GM12878 (cell line): ENCODE results near the gene BMP7. TPM values are rescaled to one million over a fixed set of nuclear protein-coding genes. Genes with fewer than 3 reads are reported as not detected.

Experiments used
- ATAC-seq: fragments of 200-7000 bp; cut with Tn5 transposase; 3 replicates; pipeline ENCODE4 v1.9.1; 2020; ENCODE audit warnings: mild to moderate bottlenecking, moderate library complexity
- BruUV-seq: library from RNA; stranded (reverse); fragments of 400-500 nt; replicated peaks from 2 replicates; lab custom pipeline; 2021; lab: Mats Ljungman, UMichigan
- CTCF ChIA-PET: fragments of 300-600 bp; sonication (Branson Sonifier 250); formaldehyde crosslinking; extraction: SDS; loops from one replicate; lab custom pipeline; 2021; ENCODE audit warnings: inconsistent platforms; lab: Yijun Ruan, JAX
- POLR2A ChIA-PET: fragments of 350-600 bp; formaldehyde crosslinking; extraction: SDS; loops from one replicate; lab custom pipeline; 2021; ENCODE audit warnings: inconsistent platforms; lab: Charles Lee
- RAD21 ChIA-PET: fragments of 300-600 bp; sonication (Branson Sonifier 250); formaldehyde crosslinking; loops from one replicate; lab custom pipeline; 2023; ENCODE audit warnings: antibody characterized with exemption; ENCODE audit not compliant: unreplicated experiment; lab: Charles Lee
- SMC1A ChIA-PET: fragments of 300-600 bp; sonication (Branson Sonifier 250); formaldehyde crosslinking; loops from one replicate; lab custom pipeline; 2023; ENCODE audit not compliant: unreplicated experiment, uncharacterized antibody; lab: Charles Lee
- DNase-seq: peaks from one replicate; pipeline ENCODE4 v3.0.0-alpha.2; 2011; ENCODE audit warnings: low read depth, low spot score
- FAIRE-seq: peaks from 3 replicates; lab custom pipeline; 2011; peaks lifted over from hg19 to GRCh38; lab: Jason Lieb, UNC
- H2AFZ ChIP-seq: 2 replicates; pipeline ENCODE4 v1.6.0; 2011; ENCODE audit warnings: low read depth, low read length, control low read depth; ENCODE audit not compliant: control insufficient read depth
- H3K27ac ChIP-seq: 2 replicates; pipeline ENCODE4 v1.5.1; 2011; ENCODE audit warnings: control low read depth; ENCODE audit not compliant: control insufficient read depth, insufficient read depth
- H3K27me3 ChIP-seq, 2 experiments: replicated peaks in 1 of 2; 2 replicates each; pipeline versions ENCODE4 v1.6.0 to v1.6.1; 2011; ENCODE audit warnings: low read length in 1 of 2; ENCODE audit not compliant: control insufficient read depth in 2 of 2, insufficient read depth in 2 of 2
- H3K36me3 ChIP-seq, 2 experiments: 2 replicates each; pipeline ENCODE4 v1.5.1; 2011; ENCODE audit warnings: low read length in 1 of 2; ENCODE audit not compliant: control insufficient read depth in 2 of 2, insufficient read depth in 2 of 2
- H3K4me1 ChIP-seq: 2 replicates; pipeline ENCODE4 v1.6.1; 2011; ENCODE audit warnings: mild to moderate bottlenecking, low read length, moderate library complexity, mixed read lengths; ENCODE audit not compliant: control insufficient read depth, insufficient read depth
- H3K4me2 ChIP-seq: 2 replicates; pipeline ENCODE4 v1.6.0; 2011; ENCODE audit warnings: control low read depth; ENCODE audit not compliant: control insufficient read depth, insufficient read depth
- H3K4me3 ChIP-seq: fragments of 200-600 bp; sonication (generic); 2 replicates; pipeline ENCODE4 v1.5.1; 2016
- H3K79me2 ChIP-seq: 2 replicates; pipeline ENCODE4 v1.6.0; 2011; ENCODE audit warnings: low read length; ENCODE audit not compliant: control insufficient read depth, insufficient read depth
- H3K9ac ChIP-seq: 2 replicates; pipeline ENCODE4 v1.8.0; 2011; ENCODE audit warnings: low read length, control low read depth, mixed read lengths; ENCODE audit not compliant: control insufficient read depth, insufficient read depth
- H3K9me3 ChIP-seq: replicated peaks from 3 replicates; pipeline ENCODE4 v1.5.1; 2011; ENCODE audit warnings: mild to moderate bottlenecking, low read length; ENCODE audit not compliant: control insufficient read depth, insufficient read depth
- H4K20me1 ChIP-seq: 2 replicates; pipeline ENCODE4 v1.6.0; 2011; ENCODE audit not compliant: control insufficient read depth, insufficient read depth
- E2F8 ChIP-seq: fragments of 450-650 bp; IDR thresholded peaks from 2 replicates; pipeline ENCODE4 v1.6.1; 2018; ENCODE audit warnings: mild to moderate bottlenecking, low read depth, moderate library complexity; ENCODE audit not compliant: partially characterized antibody
- ETV6 ChIP-seq, 2 experiments: fragments of 450-650 bp in 1 of 2; IDR thresholded peaks in 1 of 2; conservative IDR thresholded peaks in 1 of 2; 2 replicates each; pipeline ENCODE4 v1.6.1; 2014; ENCODE audit warnings: antibody characterized with exemption in 1 of 2, borderline replicate concordance in 1 of 2, low read depth in 1 of 2, mild to moderate bottlenecking in 1 of 2, moderate library complexity in 1 of 2
- FOXK2 ChIP-seq: fragments of 450-650 bp; IDR thresholded peaks from 2 replicates; pipeline ENCODE4 v1.6.1; 2017; ENCODE audit warnings: mild to moderate bottlenecking, moderate library complexity
- WGBS: methylation state at CpG from one replicate; pipeline ENCODE4 v1.1.6; 2016; ENCODE audit warnings: low lambda C conversion rate; ENCODE audit not compliant: insufficient replicate concordance, insufficient coverage; ENCODE audit errors: missing lambda C conversion rate; 5-methylcytosine and 5-hydroxymethylcytosine counted together
- in situ Hi-C: fragments of 300-500 bp; cut with MboI; formaldehyde crosslinking; loops from 9 replicates; pipeline ENCODE4 v1.14.3; 2018; ENCODE audit warnings: mixed read lengths
- intact Hi-C: fragments of 100-400 bp; cut with micrococcal nuclease; formaldehyde crosslinking; loops from one replicate; pipeline ENCODE4 v1.14.2; 2022; ENCODE audit not compliant: unreplicated experiment
- polyA plus RNA-seq, 11 experiments: library from polyadenylated mRNA; depleted of rRNA in 4 of 11; unstranded in 6 of 11; stranded (reverse) in 5 of 11; fragments of >200 nt; fragmentation: Nextera tagmentation in 4 of 11; fragmentation: Illumina TruSeq in 1 of 11; extraction: Ambion mirVana in 4 of 11; extraction: Trizol in 1 of 11; gene quantifications; 1 replicate in 1 of 11; 2 replicates in 10 of 11; pipeline versions ENCODE4 v1.2.1 to v1.2.3, GENCODE V29; 2011 to 2016; ENCODE audit warnings: inconsistent platforms in 2 of 11, missing spikeins in 2 of 11, low read depth in 1 of 11
- total RNA-seq, 4 experiments: library from RNA; depleted of rRNA in 3 of 4; stranded (reverse); fragments of >200 nt in 3 of 4; fragmentation: Illumina TruSeq in 1 of 4; extraction: Trizol in 1 of 4; gene quantifications; 2 replicates each; pipeline versions ENCODE4 v1.2.1 to v1.2.3, GENCODE V29; 2013 to 2021

Gene BMP7
- total and polyA plus RNA-seq, 10 of the 15 experiments (the other 5 are each of a cell fraction or from before 2014, with no cell fraction given): 0.18 to 0.51 (median 0.28) TPM; not detected in 7

DNA sequence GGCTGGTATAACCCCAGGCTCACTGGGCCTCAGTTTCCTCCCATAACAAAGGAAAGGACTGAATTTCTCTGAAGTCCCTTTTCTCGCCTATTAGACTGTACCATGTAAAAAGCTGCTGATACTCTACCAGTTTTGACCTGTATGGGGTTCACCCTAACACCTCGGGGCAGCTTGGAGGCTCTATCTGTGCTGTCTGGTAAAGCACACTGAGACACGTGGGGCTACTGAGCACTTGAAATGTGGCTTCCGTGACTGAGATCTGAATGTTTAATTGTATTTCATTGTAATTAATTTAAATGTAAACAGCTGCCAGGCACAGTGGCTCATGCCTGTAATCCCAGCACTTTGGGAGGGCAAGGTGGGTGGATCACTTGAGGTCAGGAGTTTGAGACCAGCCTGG, 24.0 kb downstream of the BMP7 start (continued):
- TF ChIP-seq E2F8: no peak

DNA sequence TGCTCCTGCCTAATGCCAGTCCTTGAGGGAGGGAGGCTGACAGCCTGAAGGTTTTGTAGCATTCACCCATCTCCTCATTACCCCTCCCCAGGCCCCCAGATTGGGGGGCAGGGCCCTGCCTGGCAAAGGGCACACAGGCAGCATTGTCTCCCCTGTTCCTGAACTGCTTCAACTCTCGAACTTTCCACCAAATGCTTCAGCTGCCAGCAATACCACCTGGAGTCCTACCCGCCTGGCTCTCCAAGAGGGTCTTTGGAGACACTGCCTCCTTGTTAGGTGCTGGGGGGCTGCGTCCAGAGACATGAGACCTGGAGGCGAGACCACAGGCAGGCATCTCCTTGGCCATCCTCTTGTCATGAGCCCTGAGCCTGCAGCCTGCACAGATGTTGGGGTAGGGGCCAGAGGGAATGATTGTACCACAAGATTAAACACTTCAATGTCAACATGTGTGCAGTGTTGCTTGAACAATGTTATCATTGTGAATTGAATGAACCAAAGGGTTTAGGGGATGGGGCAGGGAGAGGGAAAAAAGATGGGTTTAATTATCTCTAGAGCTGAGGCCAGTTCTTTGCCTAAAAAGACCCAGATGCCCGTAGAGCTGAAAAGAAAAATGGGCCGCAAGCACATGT, 25.0 kb downstream of the BMP7 start:
- 8% methylated on average over 6 of the region's 6 CpGs for WGBS
- SMC1A ChIA-PET: no interaction called here
- ATAC-seq: no peak

More for the DNA sequence above, 25.0 kb downstream of the BMP7 start:
- intact Hi-C loops: no loop called here
- Histone ChIP-seq H3K4me3 (no peak overlapping the region), H4K20me1 (no peaks in the 10 kb centered on the region), H3K9ac (no peak overlapping the region), H3K27me3 (peaks cover 0 to under 1% of the 10 kb centered on the region in 2 experiments; a peak in 1 of 4 replicates), H3K36me3 (no peaks in the 10 kb centered on the region), H2AFZ (no peak overlapping the region), H3K9me3 (no peaks in the 10 kb centered on the region), H3K4me2 (no peak overlapping the region), H3K27ac (no peak overlapping the region), H3K79me2 (no peaks in the 10 kb centered on the region), H3K4me1 (no peaks in the 10 kb centered on the region)
- FAIRE-seq: no peak
- ChIA-PET CTCF (no interaction called here), POLR2A (no interaction called here), RAD21 (no interaction called here)
- no peak for DNase-seq
- in situ Hi-C loops: no loop called here
- TF ChIP-seq FOXK2 (no peak), ETV6 (conservative IDR thresholded peaks at IDR 0.05 in 1 of 2, IDR thresholded peaks at IDR 0.05 in 1 of 2; ENCODE audit: borderline replicate concordance in 1 of 2, low read depth in 1 of 2) (peak in 1 of 2 experiments; percentile 5; a peak in 1 of 4 replicates)
- BruUV-seq: no TSS peak
